AG10803 (cell line): Measurements from ENCODE around the gene PSME3IP1.

Source experiments
- DNase-seq: peaks from one replicate; pipeline ENCODE4 v3.0.0; 2010; ENCODE audit warnings: low read depth
- H3K4me3 ChIP-seq: 2 replicates; pipeline ENCODE4 v1.5.1; 2011; ENCODE audit warnings: mild to moderate bottlenecking, low read length, control low read depth
- TF ChIP-seq, protein P1 (sequence below): conservative IDR thresholded peaks from 2 replicates; pipeline ENCODE4 v1.5.1; 2011; ENCODE audit warnings: mild to moderate bottlenecking, low read length, control low read depth, inconsistent platforms

PSME3IP1 gene

GRCh38 chr16:57226701-57227621 is 41.1 kb upstream of the PSME3IP1 start:
- TF ChIP-seq, protein P1, sequence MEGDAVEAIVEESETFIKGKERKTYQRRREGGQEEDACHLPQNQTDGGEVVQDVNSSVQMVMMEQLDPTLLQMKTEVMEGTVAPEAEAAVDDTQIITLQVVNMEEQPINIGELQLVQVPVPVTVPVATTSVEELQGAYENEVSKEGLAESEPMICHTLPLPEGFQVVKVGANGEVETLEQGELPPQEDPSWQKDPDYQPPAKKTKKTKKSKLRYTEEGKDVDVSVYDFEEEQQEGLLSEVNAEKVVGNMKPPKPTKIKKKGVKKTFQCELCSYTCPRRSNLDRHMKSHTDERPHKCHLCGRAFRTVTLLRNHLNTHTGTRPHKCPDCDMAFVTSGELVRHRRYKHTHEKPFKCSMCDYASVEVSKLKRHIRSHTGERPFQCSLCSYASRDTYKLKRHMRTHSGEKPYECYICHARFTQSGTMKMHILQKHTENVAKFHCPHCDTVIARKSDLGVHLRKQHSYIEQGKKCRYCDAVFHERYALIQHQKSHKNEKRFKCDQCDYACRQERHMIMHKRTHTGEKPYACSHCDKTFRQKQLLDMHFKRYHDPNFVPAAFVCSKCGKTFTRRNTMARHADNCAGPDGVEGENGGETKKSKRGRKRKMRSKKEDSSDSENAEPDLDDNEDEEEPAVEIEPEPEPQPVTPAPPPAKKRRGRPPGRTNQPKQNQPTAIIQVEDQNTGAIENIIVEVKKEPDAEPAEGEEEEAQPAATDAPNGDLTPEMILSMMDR = no peak
- H3K4me3 ChIP-seq = no peak overlapping the region
- DNase-seq = peak; percentile 13

DNA sequence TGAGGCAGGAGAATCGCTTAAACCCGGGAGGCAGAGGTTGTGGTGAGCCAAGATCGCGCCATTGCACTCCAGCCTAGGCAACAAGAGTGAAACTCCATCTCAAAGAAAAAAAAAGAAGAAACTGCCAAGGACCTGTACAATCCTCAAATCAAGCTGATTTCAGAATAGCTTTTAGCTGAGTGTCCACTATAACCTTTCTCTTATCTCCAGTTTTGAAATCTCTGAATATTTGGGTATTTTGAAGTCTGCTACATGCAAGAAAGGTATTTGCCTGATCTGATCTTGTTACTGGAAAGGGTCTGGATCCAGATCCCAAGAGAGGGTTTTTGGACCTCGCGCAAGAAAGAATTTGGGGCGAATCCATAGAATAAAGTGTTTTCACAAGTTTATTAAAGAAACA is 40.1 kb upstream of the PSME3IP1 start:
- H3K4me3 ChIP-seq = no peak overlapping the region
- TF ChIP-seq, protein P1 = no peak
- no peak for DNase-seq

GRCh38 chr16:57224651-57225335 is 39.0 kb upstream of the PSME3IP1 start:
- TF ChIP-seq, protein P1 = no peak
- DNase-seq = no peak
- no peak overlapping the region for H3K4me3 ChIP-seq

DNA sequence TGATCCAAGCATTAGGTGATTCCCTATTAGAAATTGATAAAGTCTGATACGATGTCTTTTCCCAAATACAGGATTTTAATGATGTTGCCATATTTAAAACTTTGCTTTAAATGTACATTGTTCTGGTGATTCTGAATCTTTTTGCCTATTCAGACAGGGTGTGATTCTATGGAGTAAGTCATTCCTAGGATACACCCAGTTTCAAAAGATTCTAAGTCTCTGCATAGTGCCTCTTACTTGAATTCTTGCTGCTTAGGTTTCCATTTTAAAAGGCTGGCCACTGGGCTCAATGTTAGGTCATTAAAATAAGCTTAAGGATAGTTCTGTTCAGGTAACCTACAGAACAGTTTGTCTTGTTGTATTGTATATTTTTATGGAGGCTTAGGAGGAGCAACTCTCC is 37.2 kb upstream of the PSME3IP1 start:
- DNase-seq = no peak
- TF ChIP-seq, protein P1 = no peak
- no peak overlapping the region for H3K4me3 ChIP-seq

GRCh38 chr16:57216968-57217367 is 31.1 kb upstream of the PSME3IP1 start:
- DNase-seq = no peak
- TF ChIP-seq, protein P1 = no peak
- no peak overlapping the region for H3K4me3 ChIP-seq

DNA sequence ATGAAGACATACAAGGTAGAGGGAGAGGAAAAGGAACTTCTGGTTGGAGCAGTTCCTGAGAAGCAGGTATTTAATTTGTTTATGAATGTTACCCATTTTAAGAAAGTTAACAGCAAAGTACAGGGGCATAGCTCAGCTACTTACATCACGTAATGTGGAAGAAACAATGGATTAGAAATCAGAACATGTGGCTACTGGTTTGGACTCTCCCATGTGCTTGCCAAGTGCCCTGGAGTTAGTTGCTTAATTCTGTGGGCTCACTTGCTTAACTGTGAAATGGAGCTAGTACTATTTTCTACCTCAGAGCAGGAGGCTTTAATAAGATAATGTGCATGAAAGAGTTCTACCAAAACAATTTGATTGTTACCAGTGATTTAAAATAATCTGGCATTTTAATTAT is 27.6 kb upstream of the PSME3IP1 start:
- DNase-seq = peak; percentile 26
- no peak overlapping the region for H3K4me3 ChIP-seq
- TF ChIP-seq, protein P1 = no peak
